Adrenal gland (tissue), 12 donors: ENCODE measurements around the gene OSBPL10. TPM values are rescaled to one million over a fixed set of nuclear protein-coding genes. Genes with fewer than 3 reads are reported as not detected.

ENCODE experiments used
- DNase-seq, 7 donors: peaks; one replicate each; pipeline ENCODE4 v3.0.0-alpha.2; 2019 to 2020
- H3K27ac ChIP-seq, 5 donors: fragments of 200-600 bp; sonication (generic) in 4 of 5; 1 replicate in 3 of 5; 2 replicates in 2 of 5; pipeline versions ENCODE4 v1.5.1 to v1.8.0; 2016 to 2020; ENCODE audit warnings: mild to moderate bottlenecking in 1 of 5
- H3K27me3 ChIP-seq: fragments of 200-600 bp; 2 replicates; pipeline ENCODE4 v1.8.0; 2021
- H3K36me3 ChIP-seq, 2 donors: fragments of 200-600 bp; replicated peaks in 1 of 2; 1 replicate in 1 of 2; 2 replicates in 1 of 2; pipeline versions ENCODE4 v1.5.1 to v1.8.0; 2018 to 2022
- H3K4me1 ChIP-seq, 2 donors: fragments of 200-600 bp; replicated peaks in 1 of 2; 1 replicate in 1 of 2; 2 replicates in 1 of 2; pipeline versions ENCODE4 v1.5.1 to v1.8.0; 2018 to 2021
- H3K4me3 ChIP-seq, 4 donors: fragments of 200-600 bp; sonication (generic) in 3 of 4; one replicate each; pipeline ENCODE4 v1.5.1; 2016 to 2018
- H3K9me3 ChIP-seq, 3 donors: fragments of 200-600 bp; sonication (generic) in 1 of 3; replicated peaks in 1 of 3; 1 replicate in 2 of 3; 2 replicates in 1 of 3; pipeline versions ENCODE4 v1.5.1 to v1.8.0; 2016 to 2021
- CTCF ChIP-seq, 6 experiments: fragments of 450-650 bp in 4 of 6; fragments of 200-600 bp in 2 of 6; sonication (generic) in 1 of 6; IDR thresholded peaks; 1 replicate in 5 of 6; 2 replicates in 1 of 6; pipeline versions ENCODE4 v1.5.1 to v1.8.0; 2016 to 2021; ENCODE audit warnings: antibody characterized with exemption in 6 of 6, mild to moderate bottlenecking in 2 of 6, moderate library complexity in 1 of 6
- POLR2A ChIP-seq, 2 donors: fragments of 450-650 bp; IDR thresholded peaks; one replicate each; pipeline ENCODE4 v1.6.1; 2017; ENCODE audit warnings: antibody characterized with exemption in 2 of 2, mild to moderate bottlenecking in 2 of 2, moderate library complexity in 1 of 2
- WGBS, 4 donors: extraction: QIAGEN DNeasy Blood & Tissue Kit in 2 of 4; methylation state at CpG; one replicate each; pipeline versions ENCODE4 v1.1.5 to v1.1.7; 2013 to 2017; 5-methylcytosine and 5-hydroxymethylcytosine counted together
- intact Hi-C, 2 donors: fragments of 100-400 bp; cut with DNase I; formaldehyde crosslinking; loops; one replicate each; pipeline versions ENCODE4 v1.14.1 to v1.15.0; 2022 to 2023
- polyA plus RNA-seq, 3 donors: library from polyadenylated mRNA; stranded (reverse); fragments of 200-250 nt in 2 of 3; fragments of 350-450 nt in 1 of 3; fragmentation: Illumina TruSeq in 1 of 3; extraction: RNeasy Lipid Tissue Mini Kit (QIAGEN cat#74804) in 1 of 3; gene quantifications; one replicate each; pipeline ENCODE4 v1.2.3, GENCODE V29; 2013 to 2014
- total RNA-seq, 9 donors: library from RNA; depleted of rRNA in 4 of 9; stranded (reverse); fragments of >200 nt in 4 of 9; fragments of 120-200 nt in 1 of 9; fragmentation: NEBNext Ultra II Directional in 1 of 9; extraction: Animal tissue kit (Norgen Biotek cat#: 25700) in 1 of 9; gene quantifications; one replicate each; pipeline versions ENCODE4 v1.1.0 to v1.2.4, GENCODE V29; 2013 to 2023
- donor health status: healthy with polysubstance abuse.
- donor health status: Bipolar disorder and iron deficiency.
- donor health status: DM: yes; HTN: yes; CAD: no.
- donor health status: DM: no; HTN: no; CAD: no.
- donor health status: DM: no; HTN: no; CAD: no.
- donor health status: DM: yes; HTN: yes; CAD: no.

Gene OSBPL10
- total and polyA plus RNA-seq, 12 donors = 2.0 to 55.6 (median 9.4) TPM

GRCh38 chr3:31932990-31933389 is 48.1 kb downstream of the OSBPL10 start:
- Histone ChIP-seq H3K36me3 (no peaks in the 10 kb centered on the region), H3K4me1 (peaks cover 4 to 15% of the 10 kb centered on the region in 2 donors), H3K27me3 (no peaks in the 10 kb centered on the region), H3K27ac (no peak overlapping the region), H3K9me3 (no peaks in the 10 kb centered on the region), H3K4me3 (no peak overlapping the region)
- 94 to 96% (median 95%) methylated on average over 3 of the region's 3 CpGs for WGBS, 4 donors
- no peak for DNase-seq
- intact Hi-C loops = no loop called here
- TF ChIP-seq POLR2A (IDR thresholded peaks at IDR 0.05) (no peak), CTCF (IDR thresholded peaks at IDR 0.05) (no peak)

GRCh38 chr3:31929826-31930502 is 51.1 kb downstream of the OSBPL10 start:
- peaks cover 5 to 9% of the 10 kb centered on the region in 2 donors for H3K4me1 ChIP-seq
- no peaks in the 10 kb centered on the region for H3K27me3 ChIP-seq
- no peak overlapping the region for H3K4me3 ChIP-seq
- TF ChIP-seq CTCF (IDR thresholded peaks at IDR 0.05) (no peak), POLR2A (IDR thresholded peaks at IDR 0.05) (no peak)
- intact Hi-C loops = no loop called here
- WGBS, 4 donors = 94 to 96% (median 95%) methylated on average over 4 of the region's 4 CpGs
- DNase-seq = no peak
- H3K9me3 ChIP-seq = no peaks in the 10 kb centered on the region
- H3K27ac ChIP-seq = no peak overlapping the region
- no peaks in the 10 kb centered on the region for H3K36me3 ChIP-seq

GRCh38 chr3:31927811-31928210 is 53.3 kb downstream of the OSBPL10 start:
- TF ChIP-seq POLR2A (IDR thresholded peaks at IDR 0.05) (no peak), CTCF (IDR thresholded peaks at IDR 0.05) (no peak)
- intact Hi-C loops = no loop called here
- 66 to 79% (median 72%) methylated on average over 6 of the region's 6 CpGs for WGBS, 4 donors
- no peaks in the 10 kb centered on the region for H3K36me3 ChIP-seq
- no peak overlapping the region for H3K4me3 ChIP-seq
- peaks cover 5 to 9% of the 10 kb centered on the region in 2 donors for H3K4me1 ChIP-seq
- peak overlapping the region in 1 of 5 donors; percentile 36 for H3K27ac ChIP-seq
- no peak for DNase-seq
- no peaks in the 10 kb centered on the region for H3K9me3 ChIP-seq
- H3K27me3 ChIP-seq = no peaks in the 10 kb centered on the region

DNA sequence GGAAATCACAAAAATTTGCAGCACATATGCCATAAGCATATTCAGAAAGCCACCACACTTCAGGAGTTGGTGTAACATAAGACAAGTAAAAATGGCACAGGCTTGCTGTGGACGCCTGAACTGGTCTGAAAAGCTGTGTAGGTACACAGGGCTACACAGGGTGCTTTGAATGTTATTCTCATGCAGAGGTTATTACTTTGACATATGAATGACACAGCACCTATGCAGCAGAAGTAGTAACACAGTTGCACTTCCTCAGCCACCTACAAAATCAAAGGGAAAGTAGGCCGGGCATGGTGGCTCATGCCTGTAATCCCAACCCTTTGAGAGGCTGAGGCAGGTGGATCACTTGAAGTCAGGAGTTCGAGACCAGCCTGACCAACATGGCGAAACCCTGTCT is 54.5 kb downstream of the OSBPL10 start:
- intact Hi-C loops = no loop called here
- Histone ChIP-seq H3K4me3 (no peak overlapping the region), H3K36me3 (no peaks in the 10 kb centered on the region), H3K27ac (no peak overlapping the region), H3K9me3 (no peaks in the 10 kb centered on the region), H3K27me3 (no peaks in the 10 kb centered on the region), H3K4me1 (peaks cover 5 to 9% of the 10 kb centered on the region in 2 donors)
- no peak for TF ChIP-seq POLR2A (IDR thresholded peaks at IDR 0.05)
- TF ChIP-seq CTCF (IDR thresholded peaks at IDR 0.05) = no peak
- WGBS, 4 donors = 92 to 98% (median 95%) methylated on average over 4 of the region's 4 CpGs
- DNase-seq = no peak
